ENCODE data around the gene B4GALT6. TPM values are rescaled to one million over a fixed set of nuclear protein-coding genes. Genes with fewer than 3 reads are reported as not detected.

The B4GALT6 gene
- total RNA-seq, 1 experiment from 2014 or later: 16.1 TPM

GRCh38 chr18:31575515-31576257 lies 108.7 kb downstream of the B4GALT6 start:
- no peaks in the 10 kb centered on the region for H3K79me2 ChIP-seq (ENCODE audit: insufficient read depth, low read length)
- intact Hi-C loops (cut with micrococcal nuclease): no loop called here
- no peak overlapping the region for H3K27ac ChIP-seq (ENCODE audit: low read depth, low read length)
- no TSS peak for BruUV-seq (replicated peaks)
- ChIA-PET CTCF (interaction anchor here (1.4 kb wide), 1 partner anchor 12 kb away, joined by 4 read pairs; no protein-coding TSS in a partner anchor), POLR2A (no interaction called here), RAD21 (ENCODE audit: low non-redundant PET in 1 of 2, low total read pairs in 2 of 2, uncharacterized antibody in 2 of 2, unreplicated experiment in 2 of 2) (no interaction called here)
- no peak for ATAC-seq
- H2AFZ ChIP-seq (ENCODE audit: low read depth, low read length, poor library complexity, severe bottlenecking): no peak overlapping the region
- no peaks in the 10 kb centered on the region for H4K20me1 ChIP-seq (ENCODE audit: insufficient read depth)
- no peaks in the 10 kb centered on the region for H3K9me3 ChIP-seq (ENCODE audit: control insufficient read depth in 1 of 2, insufficient read depth in 1 of 2, low read depth in 1 of 2, low read length in 2 of 2)
- TF ChIP-seq YY1 (IDR thresholded peaks at IDR 0.05; ENCODE audit: extremely low read depth, insufficient replicate concordance, low read depth, low read length): no peak
- TF ChIP-seq EZH2 (IDR thresholded peaks at IDR 0.05): no peak
- TF ChIP-seq SP1 (IDR thresholded peaks at IDR 0.05; ENCODE audit: low read depth): no peak
- no peak for TF ChIP-seq ZNF274 (IDR thresholded peaks at IDR 0.05; ENCODE audit: low read depth, low read length)
- no peak for TF ChIP-seq REST (IDR thresholded peaks at IDR 0.05; ENCODE audit: low read depth)
- TF ChIP-seq CTCF (IDR thresholded peaks at IDR 0.05 in 2 of 3, conservative IDR thresholded peaks at IDR 0.05 in 1 of 3; ENCODE audit: borderline replicate concordance in 1 of 3, insufficient read depth in 1 of 3, low read depth in 2 of 3, low read length in 2 of 3): no peak
- TF ChIP-seq, protein P1, sequence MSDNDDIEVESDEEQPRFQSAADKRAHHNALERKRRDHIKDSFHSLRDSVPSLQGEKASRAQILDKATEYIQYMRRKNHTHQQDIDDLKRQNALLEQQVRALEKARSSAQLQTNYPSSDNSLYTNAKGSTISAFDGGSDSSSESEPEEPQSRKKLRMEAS (IDR thresholded peaks at IDR 0.05): no peak
- no peak for TF ChIP-seq SRF (IDR thresholded peaks at IDR 0.05; ENCODE audit: low read depth)
- TF ChIP-seq CEBPB (IDR thresholded peaks at IDR 0.05; ENCODE audit: low read depth): no peak
- TF ChIP-seq, protein P2, sequence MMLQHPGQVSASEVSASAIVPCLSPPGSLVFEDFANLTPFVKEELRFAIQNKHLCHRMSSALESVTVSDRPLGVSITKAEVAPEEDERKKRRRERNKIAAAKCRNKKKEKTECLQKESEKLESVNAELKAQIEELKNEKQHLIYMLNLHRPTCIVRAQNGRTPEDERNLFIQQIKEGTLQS (IDR thresholded peaks at IDR 0.05): no peak
- no peak for TF ChIP-seq JUND (IDR thresholded peaks at IDR 0.05)
- H3K9me2 ChIP-seq (ENCODE audit: insufficient read depth): no peaks in the 10 kb centered on the region
- H3K4me3 ChIP-seq (replicated peaks in 1 of 2; ENCODE audit: low read depth in 1 of 2, low read length in 2 of 2): no peak overlapping the region
- H3K4me1 ChIP-seq (ENCODE audit: control insufficient read depth in 1 of 2, insufficient read depth in 2 of 2, low read length in 2 of 2): no peaks in the 10 kb centered on the region
- H3K9ac ChIP-seq (ENCODE audit: low read length): no peak overlapping the region
- H3K4me2 ChIP-seq (ENCODE audit: low read length): no peak overlapping the region
- no peaks in the 10 kb centered on the region for H3K36me3 ChIP-seq (ENCODE audit: control insufficient read depth in 1 of 2, insufficient read depth in 2 of 2, low read length in 2 of 2)
- no peaks in the 10 kb centered on the region for H3K27me3 ChIP-seq (ENCODE audit: insufficient read depth, low read length)
- no peak for DNase-seq (ENCODE audit: low read depth, low spot score)
